GM13977 (cell line): ENCODE measurements around the gene NGEF.

Experiments
- DNase-seq: peaks from one replicate; pipeline ENCODE4 v3.0.0; 2012; ENCODE audit warnings: low spot score
- in situ Hi-C: fragments of 300-500 bp; cut with MboI; formaldehyde crosslinking; loops from one replicate; pipeline ENCODE4 v1.12.0; 2022; ENCODE audit warnings: low sequenced_read_pairs, low pct_unique_long_range_greater_than_20kb, mixed read lengths, inconsistent platforms; ENCODE audit not compliant: unreplicated experiment
- TF ChIP-seq, protein P1 (sequence below): IDR thresholded peaks from 2 replicates; pipeline ENCODE4 v1.5.1; 2012; ENCODE audit warnings: mild to moderate bottlenecking, control low read depth; ENCODE audit not compliant: insufficient read depth; ENCODE audit errors: extremely low read depth, missing control alignments

NGEF gene

GRCh38 chr2:232896111-232896510, 116.9 kb downstream of the NGEF start:
- DNase-seq: no peak
- in situ Hi-C loops: no loop called here
- TF ChIP-seq, protein P1, sequence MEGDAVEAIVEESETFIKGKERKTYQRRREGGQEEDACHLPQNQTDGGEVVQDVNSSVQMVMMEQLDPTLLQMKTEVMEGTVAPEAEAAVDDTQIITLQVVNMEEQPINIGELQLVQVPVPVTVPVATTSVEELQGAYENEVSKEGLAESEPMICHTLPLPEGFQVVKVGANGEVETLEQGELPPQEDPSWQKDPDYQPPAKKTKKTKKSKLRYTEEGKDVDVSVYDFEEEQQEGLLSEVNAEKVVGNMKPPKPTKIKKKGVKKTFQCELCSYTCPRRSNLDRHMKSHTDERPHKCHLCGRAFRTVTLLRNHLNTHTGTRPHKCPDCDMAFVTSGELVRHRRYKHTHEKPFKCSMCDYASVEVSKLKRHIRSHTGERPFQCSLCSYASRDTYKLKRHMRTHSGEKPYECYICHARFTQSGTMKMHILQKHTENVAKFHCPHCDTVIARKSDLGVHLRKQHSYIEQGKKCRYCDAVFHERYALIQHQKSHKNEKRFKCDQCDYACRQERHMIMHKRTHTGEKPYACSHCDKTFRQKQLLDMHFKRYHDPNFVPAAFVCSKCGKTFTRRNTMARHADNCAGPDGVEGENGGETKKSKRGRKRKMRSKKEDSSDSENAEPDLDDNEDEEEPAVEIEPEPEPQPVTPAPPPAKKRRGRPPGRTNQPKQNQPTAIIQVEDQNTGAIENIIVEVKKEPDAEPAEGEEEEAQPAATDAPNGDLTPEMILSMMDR: no peak

- no peak for DNase-seq
- in situ Hi-C loops: no loop called here
Measured at GRCh38 chr2:232894746-232895145, 118.3 kb downstream of the NGEF start.

DNA sequence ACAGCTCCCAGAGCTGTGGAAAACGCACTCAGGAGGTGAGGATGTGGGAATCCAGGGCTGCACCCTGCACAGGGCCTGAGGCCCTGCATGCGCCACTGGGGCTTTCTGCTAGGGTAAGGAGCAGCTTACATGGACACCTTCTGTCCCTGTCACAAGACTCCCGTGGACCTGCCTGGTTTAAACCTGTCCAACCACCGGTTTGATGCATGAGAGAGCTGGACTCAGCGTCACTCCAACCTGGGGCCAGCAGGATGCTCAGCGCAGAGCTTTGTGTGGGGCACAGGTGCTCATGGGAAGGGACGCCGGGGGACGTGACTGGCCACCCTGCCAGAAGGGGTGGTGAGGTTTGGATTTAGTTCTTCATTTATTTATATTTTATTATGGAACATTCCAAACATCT, 118.8 kb downstream of the NGEF start:
- TF ChIP-seq, protein P1: no peak
- DNase-seq: no peak
- in situ Hi-C loops: no loop called here

More at GRCh38 chr2:232894746-232895145, 118.3 kb downstream of the NGEF start:
- TF ChIP-seq, protein P1: no peak

DNA sequence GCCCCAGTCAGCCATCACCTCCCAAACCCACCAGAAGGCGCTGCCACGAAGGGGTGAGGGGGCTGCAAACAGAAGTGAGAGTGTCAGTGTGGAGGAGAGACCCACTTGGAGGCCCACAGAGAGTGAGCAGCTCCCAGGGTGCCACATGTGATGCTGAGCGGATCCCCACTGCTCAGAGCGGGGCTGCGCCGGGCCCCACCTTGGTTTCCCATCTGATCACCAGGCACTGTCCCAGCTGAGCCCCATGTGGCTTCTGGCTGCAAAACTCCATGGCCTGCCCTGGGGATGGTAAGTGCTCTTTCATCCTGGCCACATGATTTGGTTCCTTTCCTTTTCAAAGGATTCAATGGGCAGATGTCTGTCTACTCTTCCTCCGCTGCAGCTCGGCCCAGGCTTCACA, 119.2 kb downstream of the NGEF start:
- no peak for DNase-seq
- in situ Hi-C loops: no loop called here
- TF ChIP-seq, protein P1: no peak

GRCh38 chr2:232892843-232893242, 120.2 kb downstream of the NGEF start:
- in situ Hi-C loops: no loop called here
- no peak for DNase-seq
- TF ChIP-seq, protein P1: no peak

GRCh38 chr2:232892221-232892620, 120.8 kb downstream of the NGEF start:
- TF ChIP-seq, protein P1: no peak
- DNase-seq: no peak
- in situ Hi-C loops: no loop called here

DNA sequence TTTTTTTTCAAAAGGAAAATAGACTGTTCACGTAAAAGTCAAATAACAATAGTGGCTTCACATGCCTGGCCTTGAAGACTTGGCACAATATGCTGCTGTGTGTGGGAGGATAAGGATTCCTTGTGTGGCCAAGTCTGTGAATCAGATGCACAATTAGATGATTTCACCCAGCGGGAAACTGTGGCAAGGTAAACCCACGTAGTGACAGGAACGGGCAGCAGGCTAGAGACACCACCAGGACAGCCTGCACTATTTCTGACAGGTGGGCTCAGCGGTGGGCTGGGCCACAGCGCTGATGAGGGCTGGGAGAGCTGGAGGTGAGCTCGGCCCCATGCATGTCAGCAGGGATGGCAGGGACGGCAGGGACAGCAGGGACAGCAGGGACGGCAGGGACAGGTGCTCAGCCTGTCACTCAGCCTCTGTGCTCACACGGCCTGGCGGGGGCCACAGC, 121.4 kb downstream of the NGEF start:
- TF ChIP-seq, protein P1: no peak
- in situ Hi-C loops: no loop called here
- DNase-seq: no peak
